OCI-LY3 (cell line): ENCODE measurements around the gene CD300H.
A peak's percentile ranks its signal among the peaks of the same experiment; 100 is the strongest.
"Not testable (repeated sequence)": the region's sequence is repeated elsewhere in the genome, so short reads cannot be mapped to it uniquely, and the experiment has no call there.

ENCODE experiments used
- H2AFZ ChIP-seq: fragments of 200-600, 300-600 bp; shearing (Covaris generic); 2 replicates; pipeline ENCODE4 v1.6.0; 2014; ENCODE audit warnings: antibody characterized with exemption, low read depth, low read length
- H3K27ac ChIP-seq: fragments of 200-600, 300-600 bp; sonication (generic); 2 replicates; pipeline ENCODE4 v1.5.1; 2014; ENCODE audit warnings: mild to moderate bottlenecking, low read length, moderate library complexity, mixed read lengths
- H3K27me3 ChIP-seq: fragments of 200-600, 300-600 bp; sonication (generic); 2 replicates; pipeline ENCODE4 v1.6.1; 2014; ENCODE audit warnings: low read depth, low read length, mixed read lengths
- H3K36me3 ChIP-seq: fragments of 200-600, 300-600 bp; sonication (generic); replicated peaks from 2 replicates; pipeline ENCODE3; 2014; ENCODE audit warnings: low read depth, low read length, mixed read lengths
- H3K4me1 ChIP-seq: fragments of 300-600, 200-600 bp; sonication (generic); 2 replicates; pipeline ENCODE4 v1.6.1; 2014; ENCODE audit warnings: low read length, mixed read lengths
- H3K4me2 ChIP-seq: fragments of 200-600, 300-600 bp; sonication (generic); 2 replicates; pipeline ENCODE4 v1.6.1; 2014; ENCODE audit warnings: low read length, mixed read lengths
- H3K4me3 ChIP-seq: fragments of 300-600, 200-600 bp; sonication (generic); 2 replicates; pipeline ENCODE4 v1.5.1; 2014; ENCODE audit warnings: antibody characterized with exemption, mild to moderate bottlenecking, low read length, moderate library complexity
- H3K79me2 ChIP-seq: fragments of 300-600, 200-600 bp; shearing (Covaris generic); 2 replicates; pipeline ENCODE4 v1.6.1; 2014; ENCODE audit warnings: mild to moderate bottlenecking, low read length, mixed read lengths
- H3K9ac ChIP-seq: fragments of 300-600, 200-600 bp; shearing (Covaris generic); 2 replicates; pipeline ENCODE4 v1.6.0; 2014; ENCODE audit warnings: mild to moderate bottlenecking, low read length, moderate library complexity
- H3K9me3 ChIP-seq: fragments of 200-600, 300-600 bp; shearing (Covaris generic); 2 replicates; pipeline ENCODE4 v1.6.1; 2014; ENCODE audit warnings: low read length, mixed read lengths; ENCODE audit not compliant: insufficient read depth
- H4K20me1 ChIP-seq: fragments of 200-600, 300-600 bp; sonication (generic); 2 replicates; pipeline ENCODE4 v1.6.1; 2016; ENCODE audit warnings: low read length, mixed read lengths; ENCODE audit not compliant: insufficient read depth
- EZH2phosphoT487 ChIP-seq: fragments of 200-600 bp; shearing (Covaris generic); IDR thresholded peaks from 2 replicates; pipeline ENCODE4 v1.6.1; 2018; ENCODE audit warnings: antibody characterized with exemption, mixed run types, low read depth
- TF ChIP-seq, protein P1 (sequence below): fragments of 200-600, 300-600 bp; sonication (generic); IDR thresholded peaks from 2 replicates; pipeline ENCODE4 v1.5.1; 2014; ENCODE audit warnings: antibody characterized with exemption, low read length, low read depth

Gene CD300H

GRCh38 chr17:74558882-74559519 is 8.3 kb downstream of the CD300H start:
- peak overlapping the region; percentile 22; the same call in 1 of the 2 replicates for H3K9ac ChIP-seq

GRCh38 chr17:74558402-74558801 is 8.9 kb downstream of the CD300H start:
- Histone ChIP-seq H3K4me2 (peak overlapping the region; percentile 50), H3K27me3 (peaks cover 15% of the 10 kb centered on the region), H3K9ac (peak overlapping the region; percentile 22; the same call in 1 of the 2 replicates), H3K27ac (peak overlapping the region; percentile 73), H3K4me1 (peaks cover 51% of the 10 kb centered on the region), H3K4me3 (peak overlapping the region; percentile 28; the same call in 1 of the 2 replicates)
- not testable (repeated sequence) for H3K79me2 ChIP-seq, H3K36me3 ChIP-seq, H3K9me3 ChIP-seq, H4K20me1 ChIP-seq, H2AFZ ChIP-seq

More at GRCh38 chr17:74558882-74559519, 8.3 kb downstream of the CD300H start:
- H3K27ac ChIP-seq, result peak overlapping the region; percentile 73
- no peaks in the 10 kb centered on the region for H4K20me1 ChIP-seq
- H3K4me3 ChIP-seq, result peak overlapping the region; percentile 28
- peaks cover 51% of the 10 kb centered on the region for H3K4me1 ChIP-seq
- TF ChIP-seq, protein P1, sequence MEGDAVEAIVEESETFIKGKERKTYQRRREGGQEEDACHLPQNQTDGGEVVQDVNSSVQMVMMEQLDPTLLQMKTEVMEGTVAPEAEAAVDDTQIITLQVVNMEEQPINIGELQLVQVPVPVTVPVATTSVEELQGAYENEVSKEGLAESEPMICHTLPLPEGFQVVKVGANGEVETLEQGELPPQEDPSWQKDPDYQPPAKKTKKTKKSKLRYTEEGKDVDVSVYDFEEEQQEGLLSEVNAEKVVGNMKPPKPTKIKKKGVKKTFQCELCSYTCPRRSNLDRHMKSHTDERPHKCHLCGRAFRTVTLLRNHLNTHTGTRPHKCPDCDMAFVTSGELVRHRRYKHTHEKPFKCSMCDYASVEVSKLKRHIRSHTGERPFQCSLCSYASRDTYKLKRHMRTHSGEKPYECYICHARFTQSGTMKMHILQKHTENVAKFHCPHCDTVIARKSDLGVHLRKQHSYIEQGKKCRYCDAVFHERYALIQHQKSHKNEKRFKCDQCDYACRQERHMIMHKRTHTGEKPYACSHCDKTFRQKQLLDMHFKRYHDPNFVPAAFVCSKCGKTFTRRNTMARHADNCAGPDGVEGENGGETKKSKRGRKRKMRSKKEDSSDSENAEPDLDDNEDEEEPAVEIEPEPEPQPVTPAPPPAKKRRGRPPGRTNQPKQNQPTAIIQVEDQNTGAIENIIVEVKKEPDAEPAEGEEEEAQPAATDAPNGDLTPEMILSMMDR, result no peak
- TF ChIP-seq EZH2phosphoT487, result no peak
- no peaks in the 10 kb centered on the region for H3K79me2 ChIP-seq
- H3K9me3 ChIP-seq, result no peaks in the 10 kb centered on the region
- peaks cover 11% of the 10 kb centered on the region for H3K27me3 ChIP-seq
- no peaks in the 10 kb centered on the region for H3K36me3 ChIP-seq
- no peak overlapping the region for H2AFZ ChIP-seq
- H3K4me2 ChIP-seq, result peak overlapping the region; percentile 50

- no peaks in the 10 kb centered on the region for H3K79me2 ChIP-seq
- H3K4me3 ChIP-seq, result no peak overlapping the region
- H3K27ac ChIP-seq, result no peak overlapping the region
- H4K20me1 ChIP-seq, result no peaks in the 10 kb centered on the region
- no peak overlapping the region for H3K9ac ChIP-seq
- H3K4me2 ChIP-seq, result no peak overlapping the region
- no peaks in the 10 kb centered on the region for H3K9me3 ChIP-seq
- H3K4me1 ChIP-seq, result peaks cover 33% of the 10 kb centered on the region
- H2AFZ ChIP-seq, result no peak overlapping the region
- TF ChIP-seq, protein P1, result no peak
- TF ChIP-seq EZH2phosphoT487, result no peak
- H3K36me3 ChIP-seq, result no peaks in the 10 kb centered on the region
- H3K27me3 ChIP-seq, result peaks cover 24% of the 10 kb centered on the region
Measured at GRCh38 chr17:74555427-74555940, 11.8 kb downstream of the CD300H start.

DNA sequence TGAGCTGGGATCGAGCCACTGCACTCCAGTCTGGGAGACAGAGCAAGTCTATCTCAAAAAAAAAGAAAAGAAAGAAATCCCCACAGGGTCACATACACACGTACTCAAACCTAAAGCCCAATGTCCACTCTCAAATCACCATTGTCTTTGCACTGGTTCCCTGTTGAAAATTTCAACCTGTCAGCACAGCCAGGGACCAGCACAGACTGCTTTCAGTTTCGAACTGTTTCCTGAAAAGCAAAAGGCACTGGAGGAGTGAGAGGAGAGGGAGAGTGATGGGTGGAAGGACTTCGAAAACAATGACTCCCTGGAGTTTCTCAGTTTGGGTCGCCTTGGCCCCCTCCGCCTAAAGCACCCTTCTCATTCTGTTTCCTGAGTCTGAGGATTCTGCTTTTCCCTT is 12.4 kb downstream of the CD300H start:
- Histone ChIP-seq H4K20me1 (no peaks in the 10 kb centered on the region), H3K36me3 (no peaks in the 10 kb centered on the region), H3K27me3 (peaks cover 24% of the 10 kb centered on the region), H3K4me1 (peaks cover 27% of the 10 kb centered on the region), H3K79me2 (no peaks in the 10 kb centered on the region), H2AFZ (no peak overlapping the region), H3K4me2 (no peak overlapping the region), H3K9ac (no peak overlapping the region), H3K9me3 (no peaks in the 10 kb centered on the region), H3K4me3 (no peak overlapping the region), H3K27ac (no peak overlapping the region)
- TF ChIP-seq, protein P1, result no peak
- no peak for TF ChIP-seq EZH2phosphoT487
